ENCODE data around the gene HMGCLL1. TPM values are rescaled to one million over a fixed set of nuclear protein-coding genes. Genes with fewer than 3 reads are reported as not detected.

Gene HMGCLL1
- total RNA-seq, 1 experiment from 2014 or later, result 0.11 TPM

DNA sequence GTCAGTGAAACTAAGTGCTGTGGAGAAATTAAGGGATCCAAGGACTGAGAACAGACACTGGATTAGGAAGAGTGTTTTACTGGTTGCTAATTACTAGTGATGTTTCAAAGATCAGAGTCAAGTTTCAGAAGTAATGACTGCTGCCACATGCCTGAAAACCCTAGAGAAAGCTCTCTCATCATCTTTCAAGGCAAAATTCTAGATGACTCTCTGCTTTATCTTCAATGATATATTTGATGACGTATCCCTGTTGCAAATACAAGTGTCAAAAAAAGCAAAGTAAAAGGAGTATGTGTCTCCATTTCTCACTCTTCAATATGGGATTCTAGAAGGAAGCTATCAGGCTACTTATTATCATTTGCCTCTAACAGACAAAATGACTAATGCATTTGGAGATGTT lies 38.0 kb downstream of the HMGCLL1 start (continued):
- TF ChIP-seq TEAD4 (CRISPR knock-in tag; IDR thresholded peaks at IDR 0.05) (no peak), ATF6 (CRISPR knock-in tag; IDR thresholded peaks at IDR 0.05) (no peak), RORB (CRISPR knock-in tag; IDR thresholded peaks at IDR 0.05) (no peak), IRF2 (CRISPR knock-in tag; IDR thresholded peaks at IDR 0.05; ENCODE audit: borderline replicate concordance, low read depth) (no peak), TCF7 (CRISPR knock-in tag; IDR thresholded peaks at IDR 0.05; ENCODE audit: low read depth) (no peak), EMX1 (CRISPR knock-in tag; IDR thresholded peaks at IDR 0.05) (no peak)

DNA sequence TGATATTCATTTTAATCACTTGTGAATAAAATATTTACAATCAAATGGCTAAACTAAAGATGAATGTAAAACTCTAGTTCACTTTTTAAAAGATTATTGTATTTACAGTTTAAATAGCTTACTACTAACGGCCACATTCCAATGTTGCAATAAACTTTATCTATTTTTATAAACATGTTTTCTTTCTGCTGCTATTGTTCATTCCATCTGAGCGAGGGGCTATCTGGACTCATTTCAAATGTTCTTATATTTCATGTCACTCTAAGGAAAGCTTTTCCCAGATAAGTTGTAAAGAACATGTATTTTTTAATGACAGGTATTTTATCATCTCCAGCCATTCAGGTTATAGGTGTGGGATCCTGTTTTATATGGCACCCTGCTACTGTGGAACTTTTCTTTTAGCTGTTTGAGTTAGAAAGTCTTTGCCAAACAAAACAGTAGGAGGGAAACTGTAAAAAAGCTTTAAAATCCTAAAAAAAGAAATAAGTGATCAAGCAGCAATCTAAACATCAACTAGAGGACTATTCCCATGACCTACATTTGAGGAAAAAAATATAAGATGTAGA lies 42.5 kb downstream of the HMGCLL1 start:
- no peak for TF ChIP-seq ZSCAN18 (CRISPR knock-in tag; IDR thresholded peaks at IDR 0.05)
- no peak for TF ChIP-seq USF2 (CRISPR knock-in tag; IDR thresholded peaks at IDR 0.05)
- TF ChIP-seq TP53 (CRISPR knock-in tag; IDR thresholded peaks at IDR 0.05), result no peak
- TF ChIP-seq IRF1 (CRISPR knock-in tag; IDR thresholded peaks at IDR 0.05), result no peak
- no peak for TF ChIP-seq NR1H2 (CRISPR knock-in tag; IDR thresholded peaks at IDR 0.05)
- TF ChIP-seq, protein P1, sequence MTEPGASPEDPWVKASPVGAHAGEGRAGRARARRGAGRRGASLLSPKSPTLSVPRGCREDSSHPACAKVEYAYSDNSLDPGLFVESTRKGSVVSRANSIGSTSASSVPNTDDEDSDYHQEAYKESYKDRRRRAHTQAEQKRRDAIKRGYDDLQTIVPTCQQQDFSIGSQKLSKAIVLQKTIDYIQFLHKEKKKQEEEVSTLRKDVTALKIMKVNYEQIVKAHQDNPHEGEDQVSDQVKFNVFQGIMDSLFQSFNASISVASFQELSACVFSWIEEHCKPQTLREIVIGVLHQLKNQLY (CRISPR knock-in tag; IDR thresholded peaks at IDR 0.05), result no peak
- TF ChIP-seq ZNF121 (CRISPR knock-in tag; IDR thresholded peaks at IDR 0.05), result no peak
- TF ChIP-seq NFE2L1 (CRISPR knock-in tag; IDR thresholded peaks at IDR 0.05), result no peak
- TF ChIP-seq STAT6 (CRISPR knock-in tag; conservative IDR thresholded peaks at IDR 0.05; ENCODE audit: low read depth), result no peak
- TF ChIP-seq, protein P2, sequence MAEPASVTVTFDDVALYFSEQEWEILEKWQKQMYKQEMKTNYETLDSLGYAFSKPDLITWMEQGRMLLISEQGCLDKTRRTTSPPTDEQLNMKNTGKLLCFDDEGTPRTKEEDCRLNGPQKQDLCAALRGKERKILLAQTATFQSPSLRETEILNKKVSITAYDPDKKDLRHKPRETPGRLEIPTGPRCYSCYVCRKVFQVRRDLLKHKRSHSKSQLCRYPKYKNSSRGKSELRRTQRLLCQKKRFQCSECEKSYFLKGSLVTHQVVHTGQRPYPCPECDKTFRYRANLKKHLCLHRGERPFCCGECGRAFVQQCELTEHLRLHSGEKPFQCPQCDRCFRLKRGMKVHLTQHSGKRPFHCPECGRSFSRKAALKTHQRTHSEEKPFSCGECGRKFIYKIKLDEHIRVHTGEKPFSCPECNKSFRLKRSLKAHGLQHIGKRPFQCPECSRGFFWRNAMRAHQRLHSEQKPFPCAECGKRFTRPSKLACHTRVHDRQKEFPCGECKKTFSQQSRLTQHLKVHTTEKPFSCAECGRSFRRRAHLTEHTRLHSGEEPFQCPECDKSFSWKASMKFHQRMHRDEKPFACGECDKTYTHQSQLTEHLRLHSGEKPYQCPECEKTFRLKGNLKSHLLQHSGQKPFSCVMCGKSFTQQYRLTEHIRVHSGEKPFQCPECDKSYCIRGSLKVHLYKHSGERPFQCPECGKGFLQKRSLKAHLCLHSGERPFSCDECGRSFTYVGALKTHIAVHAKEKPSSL (CRISPR knock-in tag; conservative IDR thresholded peaks at IDR 0.05), result no peak
- TF ChIP-seq ZNF219 (CRISPR knock-in tag; IDR thresholded peaks at IDR 0.05; ENCODE audit: borderline replicate concordance), result no peak
- TF ChIP-seq ZNF138 (CRISPR knock-in tag; conservative IDR thresholded peaks at IDR 0.05), result no peak
- TF ChIP-seq GRHL2 (CRISPR knock-in tag; IDR thresholded peaks at IDR 0.05; ENCODE audit: insufficient replicate concordance, severe bottlenecking), result no peak
- TF ChIP-seq, protein P3, sequence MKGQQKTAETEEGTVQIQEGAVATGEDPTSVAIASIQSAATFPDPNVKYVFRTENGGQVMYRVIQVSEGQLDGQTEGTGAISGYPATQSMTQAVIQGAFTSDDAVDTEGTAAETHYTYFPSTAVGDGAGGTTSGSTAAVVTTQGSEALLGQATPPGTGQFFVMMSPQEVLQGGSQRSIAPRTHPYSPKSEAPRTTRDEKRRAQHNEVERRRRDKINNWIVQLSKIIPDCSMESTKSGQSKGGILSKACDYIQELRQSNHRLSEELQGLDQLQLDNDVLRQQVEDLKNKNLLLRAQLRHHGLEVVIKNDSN (CRISPR knock-in tag; IDR thresholded peaks at IDR 0.05), result no peak
- no peak for TF ChIP-seq ZNF396 (CRISPR knock-in tag; IDR thresholded peaks at IDR 0.05; ENCODE audit: borderline replicate concordance)
- TF ChIP-seq, protein P4, sequence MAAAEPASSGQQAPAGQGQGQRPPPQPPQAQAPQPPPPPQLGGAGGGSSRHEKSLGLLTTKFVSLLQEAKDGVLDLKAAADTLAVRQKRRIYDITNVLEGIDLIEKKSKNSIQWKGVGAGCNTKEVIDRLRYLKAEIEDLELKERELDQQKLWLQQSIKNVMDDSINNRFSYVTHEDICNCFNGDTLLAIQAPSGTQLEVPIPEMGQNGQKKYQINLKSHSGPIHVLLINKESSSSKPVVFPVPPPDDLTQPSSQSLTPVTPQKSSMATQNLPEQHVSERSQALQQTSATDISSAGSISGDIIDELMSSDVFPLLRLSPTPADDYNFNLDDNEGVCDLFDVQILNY (CRISPR knock-in tag; IDR thresholded peaks at IDR 0.05), result no peak
- Mint-ChIP-seq H3K27me3 (ENCODE audit: low read depth) (no peaks in the 10 kb centered on the region), H3K4me3 (no peak overlapping the region), H3K4me1 (no peaks in the 10 kb centered on the region), H3K27ac (no peak overlapping the region), H3K36me3 (no peaks in the 10 kb centered on the region), H3K9me3 (no peaks in the 10 kb centered on the region)
- POLR2A ChIA-PET, result no interaction called here
- CTCF ChIA-PET, result interaction anchor here (0.6 kb wide), 1 partner anchor 1484 kb away, joined by 5 read pairs; no protein-coding TSS in a partner anchor
- ATAC-seq (no peak), DNase-seq (ENCODE audit: low spot score) (no peak)

Measured in WTC11 (cell line).